GM18519 (cell line): ENCODE measurements around the gene CDCA3.
"Not testable (repeated sequence)": the region's sequence is repeated elsewhere in the genome, so short reads cannot be mapped to it uniquely, and the experiment has no call there.

Experiments used
- ATAC-seq: cut with Tn5 transposase; IDR thresholded peaks from one replicate; pipeline ENCODE4 v1.9.1; 2021; ENCODE audit warnings: mild to moderate bottlenecking, moderate library complexity; ENCODE audit not compliant: unreplicated experiment, low FRiP score

CDCA3 gene

GRCh38 chr12:6851153-6851920 lies at the start of gene CDCA3:
TSS of gene CDCA3 (minus strand) at chr12:6851286. CDS start at chr12:6850952, 334 bp downstream.
- ATAC-seq, result peak; percentile 40

- ATAC-seq, result no peak
These were observed 48.9 kb upstream of the CDCA3 start for GRCh38 chr12:6899837-6900519.

- ATAC-seq, result no peak
These were observed 48.3 kb upstream of the CDCA3 start for GRCh38 chr12:6899427-6899826.

- no peak for ATAC-seq
These were observed 45.9 kb upstream of the CDCA3 start for GRCh38 chr12:6896846-6897435.

GRCh38 chr12:6894321-6894720 lies 43.2 kb upstream of the CDCA3 start:
- no peak for ATAC-seq

- not testable (repeated sequence) for ATAC-seq
These were observed 41.6 kb upstream of the CDCA3 start for GRCh38 chr12:6892683-6893082.

- ATAC-seq, result no peak
These were observed 40.5 kb upstream of the CDCA3 start for GRCh38 chr12:6891646-6892001.

GRCh38 chr12:6890789-6891645 lies 39.9 kb upstream of the CDCA3 start:
- ATAC-seq, result peak; percentile 88

GRCh38 chr12:6889775-6890573 lies 38.9 kb upstream of the CDCA3 start:
- not testable (repeated sequence) for ATAC-seq

GRCh38 chr12:6888794-6889193 lies 37.7 kb upstream of the CDCA3 start:
- not testable (repeated sequence) for ATAC-seq

GRCh38 chr12:6888360-6888759 lies 37.3 kb upstream of the CDCA3 start:
- no peak for ATAC-seq

- no peak for ATAC-seq
These were observed 36.4 kb upstream of the CDCA3 start for GRCh38 chr12:6887460-6887859.

- ATAC-seq, result not testable (repeated sequence)
These were observed 35.3 kb upstream of the CDCA3 start for GRCh38 chr12:6886206-6886999.

GRCh38 chr12:6884539-6884938 lies 33.5 kb upstream of the CDCA3 start:
- no peak for ATAC-seq

- ATAC-seq, result no peak
These were observed 32.6 kb upstream of the CDCA3 start for GRCh38 chr12:6883683-6884082.

- ATAC-seq, result no peak
These were observed 32.2 kb upstream of the CDCA3 start for GRCh38 chr12:6883252-6883651.

GRCh38 chr12:6879824-6880223 lies 28.7 kb upstream of the CDCA3 start:
- not testable (repeated sequence) for ATAC-seq

GRCh38 chr12:6874015-6874368 lies 22.9 kb upstream of the CDCA3 start:
- ATAC-seq, result not testable (repeated sequence)
